DMS53 (cell line): ENCODE results near the gene GYPC.
"Not testable (repeated sequence)": the region's sequence is repeated elsewhere in the genome, so short reads cannot be mapped to it uniquely, and the experiment has no call there.

Experiments used
- DNase-seq: peaks from one replicate; lab custom pipeline; 2025; lab: John Stamatoyannopoulos, UW

The GYPC gene

GRCh38 chr2:126671488-126671887, 15.5 kb downstream of the GYPC start:
- no peak for DNase-seq

GRCh38 chr2:126672980-126673605, 17.1 kb downstream of the GYPC start:
- DNase-seq = no peak

GRCh38 chr2:126674075-126674744, 18.3 kb downstream of the GYPC start:
- no peak for DNase-seq

GRCh38 chr2:126675637-126676036, 19.7 kb downstream of the GYPC start:
- no peak for DNase-seq

GRCh38 chr2:126676221-126677175, 20.5 kb downstream of the GYPC start:
- DNase-seq = no peak

GRCh38 chr2:126677176-126677538, 21.2 kb downstream of the GYPC start:
- DNase-seq = no peak

- no peak for DNase-seq
These were observed 22.5 kb downstream of the GYPC start for GRCh38 chr2:126678269-126679065.

GRCh38 chr2:126679094-126679713, 23.2 kb downstream of the GYPC start:
- no peak for DNase-seq

- DNase-seq = no peak
These were observed 25.5 kb downstream of the GYPC start for GRCh38 chr2:126681505-126681904.

- DNase-seq = no peak
These were observed 29.7 kb downstream of the GYPC start for GRCh38 chr2:126685629-126686028.

GRCh38 chr2:126686286-126686685, 30.3 kb downstream of the GYPC start:
- DNase-seq = no peak

GRCh38 chr2:126686841-126687485, 31.0 kb downstream of the GYPC start:
- DNase-seq = no peak

GRCh38 chr2:126687503-126687902, 31.5 kb downstream of the GYPC start:
- no peak for DNase-seq

- DNase-seq = not testable (repeated sequence)
These were observed 32.6 kb downstream of the GYPC start for GRCh38 chr2:126688594-126688993.

GRCh38 chr2:126692241-126692640, 36.3 kb downstream of the GYPC start:
- DNase-seq = not testable (repeated sequence)

GRCh38 chr2:126692934-126693592, 37.1 kb downstream of the GYPC start:
- DNase-seq = not testable (repeated sequence)

GRCh38 chr2:126696644-126697520, 40.9 kb downstream of the GYPC start:
- DNase-seq = no peak

- DNase-seq = no peak
These were observed 42.4 kb downstream of the GYPC start for GRCh38 chr2:126698376-126698775.

GRCh38 chr2:126699018-126699417, 43.1 kb downstream of the GYPC start:
- peak; percentile 11 for DNase-seq
